MCF 10A (cell line): ENCODE results near the gene SDHB. TPM values are rescaled to one million over a fixed set of nuclear protein-coding genes. Genes with fewer than 3 reads are reported as not detected.

Source experiments
- BruUV-seq: library from RNA; stranded (reverse); fragments of 400-500 nt; replicated peaks from 2 replicates; lab custom pipeline; 2021; lab: Mats Ljungman, UMichigan
- CTCF ChIA-PET: fragments of 300-600 bp; sonication (Branson Sonifier 250); formaldehyde crosslinking; extraction: SDS; loops from one replicate; lab custom pipeline; 2021; ENCODE audit warnings: antibody characterized with exemption, inconsistent platforms; lab: Yijun Ruan, JAX
- POLR2A ChIA-PET: fragments of 300-600, 350-650 bp; sonication (Branson Sonifier 250); formaldehyde crosslinking; extraction: SDS; loops from one replicate; lab custom pipeline; 2020; ENCODE audit warnings: antibody characterized with exemption, inconsistent platforms; lab: Yijun Ruan, JAX
- DNase-seq: peaks from one replicate; pipeline ENCODE4 v3.0.0-alpha.2; 2018; ENCODE audit not compliant: unreplicated experiment
- H3K27ac Mint-ChIP-seq: one replicate; pipeline ENCODE4 v1.8.0; 2022; ENCODE audit warnings: mild to moderate bottlenecking, low read depth, mixed read lengths; ENCODE audit not compliant: unreplicated experiment
- H3K27me3 Mint-ChIP-seq: one replicate; pipeline ENCODE4 v1.8.0; 2022; ENCODE audit warnings: mixed read lengths; ENCODE audit not compliant: insufficient read depth, unreplicated experiment
- H3K36me3 Mint-ChIP-seq: one replicate; pipeline ENCODE4 v1.8.0; 2022; ENCODE audit warnings: mild to moderate bottlenecking, moderate library complexity, mixed read lengths; ENCODE audit not compliant: insufficient read depth, unreplicated experiment
- H3K4me1 Mint-ChIP-seq: one replicate; pipeline ENCODE4 v1.8.0; 2022; ENCODE audit warnings: mixed read lengths; ENCODE audit not compliant: insufficient read depth, unreplicated experiment
- H3K4me3 Mint-ChIP-seq: one replicate; pipeline ENCODE4 v1.8.0; 2022; ENCODE audit warnings: mild to moderate bottlenecking, moderate library complexity, mixed read lengths; ENCODE audit not compliant: unreplicated experiment
- H3K9me3 Mint-ChIP-seq: one replicate; pipeline ENCODE4 v1.8.0; 2022; ENCODE audit warnings: mixed read lengths; ENCODE audit not compliant: unreplicated experiment
- CTCF ChIP-seq: fragments of 200-600 bp; IDR thresholded peaks from one replicate; pipeline ENCODE4 v1.8.0; 2022; ENCODE audit warnings: antibody characterized with exemption, mild to moderate bottlenecking; ENCODE audit not compliant: unreplicated experiment
- intact Hi-C: fragments of 100-400 bp; cut with micrococcal nuclease; formaldehyde crosslinking; loops from 2 replicates; pipeline ENCODE4 v1.14.1; 2022
- total RNA-seq: library from RNA; stranded (reverse); gene quantifications from 2 replicates; pipeline ENCODE4 v1.2.3, GENCODE V29; 2022

SDHB gene
- total RNA-seq, 1 experiment from 2014 or later = 166 TPM

- TF ChIP-seq CTCF = no peak
- Mint-ChIP-seq H3K27me3 (no peaks in the 10 kb centered on the region), H3K4me1 (peaks cover 12% of the 10 kb centered on the region), H3K27ac (no peak overlapping the region), H3K4me3 (no peak overlapping the region), H3K36me3 (peaks cover 6% of the 10 kb centered on the region), H3K9me3 (no peaks in the 10 kb centered on the region)
- CTCF ChIA-PET = interaction anchor here (0.7 to 1.3 kb wide), 4 partner anchors 9 to 35 kb away, joined by 3 to 4 read pairs (median 3); no protein-coding TSS in a partner anchor
- intact Hi-C loops = no loop called here
- TSS peak; percentile 58 for BruUV-seq
- no peak for DNase-seq
- POLR2A ChIA-PET = no interaction called here
Observed at GRCh38 chr1:16986113-16986512, 67.7 kb downstream of the SDHB start.

- H3K4me3 Mint-ChIP-seq = no peak overlapping the region
- peaks cover 6% of the 10 kb centered on the region for H3K36me3 Mint-ChIP-seq
- no peaks in the 10 kb centered on the region for H3K27me3 Mint-ChIP-seq
- H3K27ac Mint-ChIP-seq = no peak overlapping the region
- intact Hi-C loops = no loop called here
- POLR2A ChIA-PET = no interaction called here
- peak; percentile 92 for DNase-seq
- no peak for TF ChIP-seq CTCF
- CTCF ChIA-PET = interaction anchor here (1.0 kb wide), 1 partner anchor 61 kb away, joined by 4 read pairs; no protein-coding TSS in a partner anchor
- BruUV-seq = no TSS peak
- H3K9me3 Mint-ChIP-seq = no peaks in the 10 kb centered on the region
- peaks cover 17% of the 10 kb centered on the region for H3K4me1 Mint-ChIP-seq
Observed at GRCh38 chr1:16984717-16985116, 69.1 kb downstream of the SDHB start.

- Mint-ChIP-seq H3K27me3 (no peaks in the 10 kb centered on the region), H3K4me1 (peaks cover 17% of the 10 kb centered on the region), H3K36me3 (peaks cover 6% of the 10 kb centered on the region), H3K4me3 (no peak overlapping the region), H3K27ac (no peak overlapping the region), H3K9me3 (no peaks in the 10 kb centered on the region)
- no peak for TF ChIP-seq CTCF
- BruUV-seq = no TSS peak
- DNase-seq = no peak
- POLR2A ChIA-PET = no interaction called here
- intact Hi-C loops = no loop called here
- CTCF ChIA-PET = no interaction called here
Observed at GRCh38 chr1:16983649-16984048, 70.2 kb downstream of the SDHB start.

GRCh38 chr1:16982902-16983301, 70.9 kb downstream of the SDHB start:
- H3K27ac Mint-ChIP-seq = no peak overlapping the region
- TF ChIP-seq CTCF = no peak

More at GRCh38 chr1:16982902-16983301, 70.9 kb downstream of the SDHB start:
- POLR2A ChIA-PET = no interaction called here
- peaks cover 17% of the 10 kb centered on the region for H3K4me1 Mint-ChIP-seq
- H3K36me3 Mint-ChIP-seq = peaks cover 6% of the 10 kb centered on the region
- BruUV-seq = no TSS peak
- no peaks in the 10 kb centered on the region for H3K9me3 Mint-ChIP-seq
- no peak overlapping the region for H3K4me3 Mint-ChIP-seq
- intact Hi-C loops = no loop called here
- no peak for DNase-seq
- no peaks in the 10 kb centered on the region for H3K27me3 Mint-ChIP-seq
- CTCF ChIA-PET = no interaction called here
